ENCODE data around the gene CHIC2. TPM values are rescaled to one million over a fixed set of nuclear protein-coding genes. Genes with fewer than 3 reads are reported as not detected.

CHIC2 gene
- total and polyA plus RNA-seq, 2 experiments from 2014 or later: 111 to 137 TPM

GRCh38 chr4:54091637-54092404, 27.4 kb upstream of the CHIC2 start:
- WGBS, 2 experiments (ENCODE audit: low coverage in 1 of 2, low lambda C conversion rate in 2 of 2, missing lambda C conversion rate in 2 of 2): 1 to 3% methylated on average over 46 to 48 of the region's 48 CpGs
- peak overlapping the region; percentile 66 for H3K9ac ChIP-seq
- peaks cover 7% of the 10 kb centered on the region; the same call in 1 of the 2 replicates for H3K4me1 ChIP-seq (ENCODE audit: insufficient read depth)
- H3K36me3 ChIP-seq (ENCODE audit: low read depth): no peaks in the 10 kb centered on the region
- no peaks in the 10 kb centered on the region for H3K9me2 ChIP-seq (ENCODE audit: insufficient read depth)
- H3K79me2 ChIP-seq (ENCODE audit: insufficient read depth): no peaks in the 10 kb centered on the region
- no peaks in the 10 kb centered on the region for H3K9me3 ChIP-seq (ENCODE audit: low read depth)
- peak overlapping the region; percentile 96 for H2AFZ ChIP-seq
- peak overlapping the region; percentile 95 for H3K4me2 ChIP-seq (ENCODE audit: unreplicated experiment)
- DNase-seq: peak; percentile 85
- peak overlapping the region; percentile 90 for H3K4me3 ChIP-seq
- H3F3A ChIP-seq (ENCODE audit: insufficient read depth): peaks cover 13% of the 10 kb centered on the region
- no peak for TF ChIP-seq EZH2phosphoT487 (IDR thresholded peaks at IDR 0.05; ENCODE audit: insufficient read depth, low read depth)
- no peak for TF ChIP-seq EZH2 (IDR thresholded peaks at IDR 0.05; ENCODE audit: insufficient read depth, poor library complexity, severe bottlenecking)
- H3K27me3 ChIP-seq (replicated peaks; ENCODE audit: insufficient read depth): no peaks in the 10 kb centered on the region
- in situ Hi-C loops (cut with MboI): no loop called here
- H4K20me1 ChIP-seq (ENCODE audit: insufficient read depth): no peaks in the 10 kb centered on the region
- no peak overlapping the region for H3K27ac ChIP-seq

- Histone ChIP-seq H3K36me3 (ENCODE audit: low read depth) (no peaks in the 10 kb centered on the region), H3F3A (ENCODE audit: insufficient read depth) (peaks cover 15% of the 10 kb centered on the region), H4K20me1 (ENCODE audit: insufficient read depth) (no peaks in the 10 kb centered on the region), H3K27me3 (replicated peaks; ENCODE audit: insufficient read depth) (no peaks in the 10 kb centered on the region), H3K4me2 (ENCODE audit: unreplicated experiment) (peak overlapping the region; percentile 95), H3K79me2 (ENCODE audit: insufficient read depth) (no peaks in the 10 kb centered on the region), H3K4me1 (ENCODE audit: insufficient read depth) (peaks cover 7% of the 10 kb centered on the region; the same call in 1 of the 2 replicates), H3K9me2 (ENCODE audit: insufficient read depth) (no peaks in the 10 kb centered on the region), H3K27ac (no peak overlapping the region), H3K9me3 (ENCODE audit: low read depth) (no peaks in the 10 kb centered on the region), H2AFZ (peak overlapping the region; percentile 96), H3K4me3 (peak overlapping the region; percentile 90), H3K9ac (peak overlapping the region; percentile 66)
- WGBS, 2 experiments (ENCODE audit: low coverage in 1 of 2, low lambda C conversion rate in 2 of 2, missing lambda C conversion rate in 2 of 2): 12 to 17% methylated on average over 20 to 24 of the region's 27 CpGs
- in situ Hi-C loops (cut with MboI): no loop called here
- peak; percentile 80 for DNase-seq
- TF ChIP-seq EZH2phosphoT487 (IDR thresholded peaks at IDR 0.05; ENCODE audit: insufficient read depth, low read depth) (no peak), EZH2 (IDR thresholded peaks at IDR 0.05; ENCODE audit: insufficient read depth, poor library complexity, severe bottlenecking) (no peak)
Measured at GRCh38 chr4:54090804-54091623, 26.6 kb upstream of the CHIC2 start.

GRCh38 chr4:54090404-54090803, 26.0 kb upstream of the CHIC2 start:
- DNase-seq: no peak
- no peaks in the 10 kb centered on the region for H4K20me1 ChIP-seq (ENCODE audit: insufficient read depth)
- H3F3A ChIP-seq (ENCODE audit: insufficient read depth): peaks cover 21% of the 10 kb centered on the region
- no peak overlapping the region for H3K4me3 ChIP-seq
- H2AFZ ChIP-seq: no peak overlapping the region; the same call in 1 of the 2 replicates
- no peak for TF ChIP-seq EZH2phosphoT487 (IDR thresholded peaks at IDR 0.05; ENCODE audit: insufficient read depth, low read depth)
- no peak for TF ChIP-seq EZH2 (IDR thresholded peaks at IDR 0.05; ENCODE audit: insufficient read depth, poor library complexity, severe bottlenecking)
- no peaks in the 10 kb centered on the region for H3K9me3 ChIP-seq (ENCODE audit: low read depth)
- H3K4me2 ChIP-seq (ENCODE audit: unreplicated experiment): no peak overlapping the region
- no peak overlapping the region for H3K9ac ChIP-seq
- no peaks in the 10 kb centered on the region for H3K27me3 ChIP-seq (replicated peaks; ENCODE audit: insufficient read depth)
- no peaks in the 10 kb centered on the region for H3K79me2 ChIP-seq (ENCODE audit: insufficient read depth)
- peaks cover 12% of the 10 kb centered on the region for H3K4me1 ChIP-seq (ENCODE audit: insufficient read depth)
- no peak overlapping the region for H3K27ac ChIP-seq
- no peaks in the 10 kb centered on the region for H3K36me3 ChIP-seq (ENCODE audit: low read depth)
- in situ Hi-C loops (cut with MboI): no loop called here
- WGBS, 2 experiments (ENCODE audit: low coverage in 1 of 2, low lambda C conversion rate in 2 of 2, missing lambda C conversion rate in 2 of 2): 91% methylated on average over 8 of the region's 8 CpGs
- no peaks in the 10 kb centered on the region for H3K9me2 ChIP-seq (ENCODE audit: insufficient read depth)

- 94 to 95% methylated on average over 1 of the region's 1 CpG for WGBS, 2 experiments (ENCODE audit: low coverage in 1 of 2, low lambda C conversion rate in 2 of 2, missing lambda C conversion rate in 2 of 2)
- Histone ChIP-seq H3K9me2 (ENCODE audit: insufficient read depth) (no peaks in the 10 kb centered on the region), H3K27ac (no peak overlapping the region), H2AFZ (no peak overlapping the region), H3K9me3 (ENCODE audit: low read depth) (no peaks in the 10 kb centered on the region), H3K4me3 (no peak overlapping the region), H3F3A (ENCODE audit: insufficient read depth) (peaks cover 27% of the 10 kb centered on the region), H3K79me2 (ENCODE audit: insufficient read depth) (no peaks in the 10 kb centered on the region), H3K36me3 (ENCODE audit: low read depth) (no peaks in the 10 kb centered on the region), H3K4me2 (ENCODE audit: unreplicated experiment) (no peak overlapping the region), H3K9ac (no peak overlapping the region), H3K27me3 (replicated peaks; ENCODE audit: insufficient read depth) (no peaks in the 10 kb centered on the region), H3K4me1 (ENCODE audit: insufficient read depth) (peaks cover 18% of the 10 kb centered on the region), H4K20me1 (ENCODE audit: insufficient read depth) (no peaks in the 10 kb centered on the region)
- TF ChIP-seq EZH2phosphoT487 (IDR thresholded peaks at IDR 0.05; ENCODE audit: insufficient read depth, low read depth): no peak
- no peak for TF ChIP-seq EZH2 (IDR thresholded peaks at IDR 0.05; ENCODE audit: insufficient read depth, poor library complexity, severe bottlenecking)
- no peak for DNase-seq
- in situ Hi-C loops (cut with MboI): no loop called here
Measured at GRCh38 chr4:54089875-54090274, 25.5 kb upstream of the CHIC2 start.

Data from GM23248 (cell line).